HuH-7 (cell line): ENCODE results near the gene TPRG1.

ENCODE experiments used
- DNase-seq: peaks from one replicate; pipeline ENCODE4 v3.0.0; 2011; ENCODE audit warnings: low spot score

Gene TPRG1

DNA sequence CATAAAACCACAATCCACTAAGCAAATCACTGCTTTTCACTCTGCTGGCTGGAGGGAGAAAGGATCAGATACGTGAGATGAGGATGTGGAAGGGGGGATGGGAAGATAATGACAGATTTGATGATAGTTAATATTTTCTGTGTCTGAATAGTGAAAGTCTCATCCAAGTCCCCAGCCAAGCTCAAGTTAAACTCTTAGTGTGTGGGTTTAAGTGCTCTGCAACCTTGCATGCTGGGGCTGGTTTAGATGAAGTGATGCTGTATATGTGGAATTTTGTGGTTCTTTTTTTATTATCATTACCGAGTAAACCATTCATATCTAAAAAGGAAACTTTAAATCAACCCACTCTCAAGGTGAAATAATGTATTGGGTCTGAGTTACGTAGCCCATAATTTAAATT, 111.0 kb downstream of the TPRG1 start:
- no peak for DNase-seq

DNA sequence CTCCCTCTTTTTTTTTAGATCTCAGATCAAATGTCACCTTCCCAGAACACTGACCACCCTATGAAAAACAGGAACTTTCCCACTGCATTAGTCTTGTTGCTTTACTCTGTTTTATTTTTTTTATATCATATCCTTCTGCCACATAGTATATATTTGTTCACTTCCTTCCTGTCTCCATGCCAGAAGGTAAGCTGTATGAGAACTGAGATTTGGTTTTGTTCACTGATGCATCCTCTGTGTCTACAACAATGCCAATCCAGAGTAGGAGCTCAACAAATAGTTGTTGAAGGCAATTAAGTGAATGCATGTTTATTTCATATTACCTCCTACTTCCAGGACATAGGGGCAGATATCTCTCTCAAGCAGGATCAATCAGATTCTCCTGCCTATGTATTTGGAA, 114.4 kb downstream of the TPRG1 start:
- DNase-seq: no peak

DNA sequence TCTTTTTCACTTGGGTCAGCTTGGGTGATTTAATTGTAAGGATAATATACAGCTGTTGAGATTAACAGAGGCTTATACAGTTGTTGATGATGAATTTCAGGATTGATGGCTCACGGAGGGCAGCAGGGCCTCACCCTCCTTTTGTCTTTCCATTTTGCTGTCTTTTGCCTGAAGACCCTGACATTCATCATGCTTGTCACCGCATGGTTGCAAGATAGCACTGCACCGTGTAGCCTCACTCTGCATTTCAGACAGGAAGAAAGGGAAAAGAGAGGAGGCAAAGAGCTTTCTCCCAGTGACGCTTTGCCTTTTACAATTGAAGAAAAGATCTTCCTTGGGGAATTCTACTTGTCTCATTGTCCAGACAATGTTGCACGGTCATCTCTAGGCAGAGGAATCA, 115.1 kb downstream of the TPRG1 start:
- no peak for DNase-seq

DNA sequence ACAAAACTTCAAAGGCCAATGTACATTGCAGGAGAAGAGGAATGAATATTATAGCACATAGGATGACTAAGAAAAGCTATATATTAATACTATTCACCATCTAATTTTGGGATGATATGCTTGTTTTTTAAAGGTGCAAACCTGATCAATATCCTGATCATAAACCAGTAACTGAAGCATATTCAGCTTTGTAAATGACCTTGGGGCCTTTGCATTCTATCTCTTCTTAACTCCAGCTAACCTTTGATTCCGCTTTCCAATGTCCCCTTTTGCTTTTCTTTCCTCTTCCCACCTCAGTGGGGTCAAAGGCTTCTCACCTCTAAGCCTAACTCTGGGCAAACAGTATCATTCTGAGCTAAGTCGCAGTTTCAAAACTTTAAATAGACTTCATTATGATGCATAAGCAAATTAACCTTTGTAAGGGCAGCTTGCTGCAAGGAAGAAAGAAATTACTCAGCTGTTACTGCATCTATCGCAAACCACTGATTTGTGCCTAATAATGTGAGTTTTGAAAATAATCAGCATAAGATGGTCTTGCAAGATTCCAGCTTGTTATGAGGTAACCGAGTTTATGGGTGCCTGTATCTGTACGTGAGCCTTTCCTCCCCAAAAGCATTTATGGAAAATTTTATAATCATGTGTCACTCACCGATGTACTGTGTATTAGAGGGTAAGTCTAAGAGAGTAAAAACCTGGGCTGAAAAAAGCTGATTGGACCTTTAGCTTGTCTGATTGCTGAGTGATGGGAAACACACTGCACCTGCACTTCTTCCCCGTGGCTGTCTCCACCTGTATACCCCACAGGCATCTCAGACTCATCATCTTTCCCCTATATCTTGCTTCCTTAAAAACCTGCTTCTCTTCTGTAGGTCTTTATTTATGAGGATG, 116.8 kb downstream of the TPRG1 start:
- DNase-seq: no peak

DNA sequence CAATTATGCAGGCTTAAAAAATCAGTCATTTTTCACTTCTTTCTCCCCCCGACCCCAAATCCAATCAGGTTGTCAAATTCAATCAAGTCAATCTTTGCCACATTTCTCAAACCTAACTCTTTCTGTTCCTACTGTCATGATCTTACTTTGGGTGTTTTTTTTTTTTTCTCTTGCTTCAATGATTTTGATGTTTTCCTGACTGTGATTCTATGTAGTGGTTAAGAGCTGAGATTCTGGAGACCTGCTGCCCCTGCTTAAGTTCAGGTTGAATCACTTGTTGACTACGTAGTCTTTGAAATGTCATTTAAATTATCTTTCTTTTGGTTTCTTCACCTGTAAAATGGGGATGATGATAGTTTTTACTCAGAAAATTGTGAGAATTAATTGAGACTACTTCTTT, 117.5 kb downstream of the TPRG1 start:
- no peak for DNase-seq

DNA sequence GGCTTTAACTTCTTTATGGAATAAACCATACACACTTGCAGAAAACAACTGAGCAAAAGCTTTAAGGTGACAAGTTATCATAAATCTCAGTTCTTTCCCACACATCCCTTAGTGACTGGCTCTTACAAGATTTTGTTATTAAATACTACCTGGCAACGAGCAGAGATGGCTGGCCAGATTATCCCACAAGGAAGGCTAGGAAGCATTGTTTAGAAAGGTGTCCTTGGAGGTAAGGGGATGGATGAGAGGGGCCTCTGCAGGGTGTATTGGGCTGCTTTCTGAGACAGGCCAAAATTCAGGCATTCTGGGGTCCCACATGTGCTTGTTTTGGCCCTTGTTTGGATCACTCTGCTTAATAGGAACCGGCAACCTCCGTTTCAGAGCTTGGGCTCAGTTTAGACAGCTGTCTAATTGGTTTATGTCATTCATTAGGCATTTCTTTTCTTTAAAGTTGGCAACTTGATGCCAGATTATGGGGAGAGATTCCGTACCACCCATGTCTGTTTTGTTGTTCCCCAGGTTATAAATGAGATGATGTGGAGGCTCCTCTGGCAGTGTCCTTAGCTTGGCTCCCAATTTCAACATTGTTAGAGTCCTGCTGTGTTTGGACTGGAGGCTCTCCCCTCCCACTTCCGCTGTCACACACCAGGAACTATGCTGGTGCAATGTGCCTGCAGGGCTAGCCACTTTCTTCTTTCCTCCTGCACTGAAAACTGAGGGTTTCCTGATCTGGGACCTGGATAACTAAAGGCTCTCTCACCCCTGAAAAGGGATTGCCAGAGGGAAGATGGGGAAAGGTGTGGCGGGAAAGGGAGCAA, 121.1 kb downstream of the TPRG1 start:
- no peak for DNase-seq

DNA sequence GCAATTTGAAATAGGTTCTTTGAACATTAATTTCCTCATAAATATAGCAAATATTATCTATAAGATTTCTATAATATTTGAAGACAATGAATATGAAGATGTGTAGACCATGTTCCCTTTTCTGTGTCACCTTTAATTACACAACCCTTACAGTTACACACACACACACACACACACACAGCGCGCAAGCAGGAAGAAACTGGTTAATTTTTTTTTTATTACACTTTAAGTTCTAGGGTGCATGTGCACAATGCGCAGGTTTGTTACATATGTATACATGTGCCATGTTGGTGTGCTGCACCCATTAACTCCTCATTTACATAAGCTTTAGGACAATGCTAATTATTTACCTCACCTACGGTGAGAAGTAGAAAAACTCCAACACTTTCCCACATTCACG, 122.9 kb downstream of the TPRG1 start:
- no peak for DNase-seq

DNA sequence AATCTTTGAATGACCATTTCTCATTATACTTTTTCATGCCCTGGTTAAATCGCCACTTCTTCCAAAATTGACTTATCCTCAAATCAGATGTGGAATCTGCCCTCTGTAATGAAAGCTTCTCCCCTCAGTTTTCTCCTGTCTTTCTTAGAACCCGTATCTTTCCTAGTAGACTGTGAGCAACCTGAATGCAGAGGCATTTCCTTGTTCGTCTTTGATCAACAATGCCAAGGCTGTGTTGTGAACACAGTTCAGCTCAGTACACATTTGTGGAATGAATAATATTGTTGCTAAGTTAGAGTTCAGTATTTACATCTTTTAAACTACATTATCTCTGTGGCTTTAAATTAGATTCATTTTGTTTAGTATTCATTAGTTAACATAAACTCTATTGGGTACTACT, 123.3 kb downstream of the TPRG1 start:
- no peak for DNase-seq

DNA sequence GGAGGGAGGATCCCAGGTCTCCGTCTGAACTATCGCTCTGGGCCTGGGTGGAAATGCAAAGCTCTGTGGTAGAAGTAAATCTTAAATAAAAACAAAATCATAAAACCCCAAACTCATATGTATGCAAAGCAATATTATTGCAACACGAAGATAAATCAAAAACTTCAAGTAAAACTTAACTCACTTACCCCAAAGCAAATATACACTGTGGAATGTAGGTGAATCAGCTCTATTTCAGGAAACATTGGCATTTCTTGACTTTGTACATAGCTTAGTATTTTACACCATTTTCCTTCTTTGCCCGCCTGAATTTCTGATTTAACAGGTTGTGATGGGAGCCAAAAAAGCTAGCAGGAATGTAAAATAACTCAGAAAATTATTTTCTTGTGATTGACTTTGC, 126.2 kb downstream of the TPRG1 start:
- DNase-seq: no peak

DNA sequence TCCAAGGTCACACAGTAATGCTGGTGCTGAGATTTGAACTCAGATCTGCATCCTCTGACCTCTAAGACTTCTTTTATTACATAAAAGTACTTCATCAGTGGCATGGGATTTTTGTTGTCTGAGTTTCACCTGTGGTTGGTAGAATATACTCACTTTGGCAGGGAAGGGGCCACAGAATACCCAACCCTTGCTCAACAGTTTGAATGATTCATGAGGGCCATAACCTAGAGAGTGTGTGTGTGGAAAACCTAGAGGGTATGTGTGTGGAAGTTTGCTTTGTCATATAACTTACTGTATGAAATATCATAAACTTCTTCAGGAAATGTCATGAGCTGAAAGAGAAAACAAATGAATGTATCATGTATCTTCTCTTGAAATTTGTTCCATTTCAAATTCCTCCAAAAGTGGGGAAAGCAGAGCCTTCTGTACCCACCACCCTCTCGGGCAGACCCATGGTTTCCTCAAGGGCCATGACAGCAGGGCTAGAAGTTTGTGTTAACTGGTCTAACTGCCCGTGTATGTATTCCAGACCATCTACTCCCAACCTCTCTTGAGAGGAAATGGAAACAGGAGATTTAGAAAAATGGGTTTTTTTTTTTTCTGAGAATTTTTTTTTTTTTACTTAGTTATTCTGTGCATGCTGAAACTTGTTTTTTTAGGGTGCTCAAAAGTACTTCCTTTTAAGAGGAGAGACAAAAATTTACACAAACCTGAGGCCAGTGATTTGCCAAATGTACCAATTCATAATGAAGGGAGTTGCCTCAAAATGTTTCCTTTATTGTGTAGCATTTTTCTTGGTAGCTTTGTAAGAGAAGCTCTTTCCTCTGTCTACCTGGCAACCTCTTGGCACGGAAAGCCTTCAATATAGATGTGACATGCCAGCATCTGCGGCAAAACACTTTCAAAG, 127.0 kb downstream of the TPRG1 start:
- DNase-seq: no peak

DNA sequence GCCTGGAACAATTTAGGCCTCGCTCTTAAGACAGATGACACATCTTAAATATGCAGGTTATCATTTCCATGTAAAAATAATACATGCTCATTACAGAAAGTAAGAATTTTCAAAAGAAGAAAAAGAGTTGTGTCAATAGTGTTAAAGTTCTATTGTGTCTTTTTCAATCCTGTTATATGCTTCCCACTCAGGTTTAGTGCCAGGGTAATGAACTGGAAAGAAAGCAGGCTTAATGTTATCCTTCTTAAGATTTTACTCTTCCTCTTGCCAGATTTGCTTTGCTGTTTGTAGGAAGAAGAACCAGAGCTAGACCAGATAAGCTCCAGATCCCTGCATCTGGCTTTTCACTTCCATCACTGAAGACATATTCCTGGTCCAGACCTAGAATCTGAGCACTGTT, 128.6 kb downstream of the TPRG1 start:
- no peak for DNase-seq

DNA sequence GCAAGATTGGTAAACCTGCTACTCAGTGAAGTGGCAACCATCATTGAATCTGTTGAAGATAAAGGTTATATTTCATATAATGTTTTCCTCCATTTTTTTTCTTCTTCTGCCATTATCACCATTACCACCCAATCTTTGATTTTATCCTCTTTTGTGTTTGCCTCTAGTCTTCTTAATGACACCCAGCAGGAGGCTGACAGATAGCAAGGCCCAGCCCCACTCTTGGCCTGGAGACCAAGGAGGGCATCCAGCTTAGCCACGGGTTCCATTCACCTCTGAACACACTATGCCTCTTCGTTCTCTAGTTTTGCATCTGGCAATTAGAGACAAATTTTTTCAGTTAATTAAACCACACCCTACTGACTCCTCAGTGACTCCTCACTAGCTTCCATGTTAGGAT, 129.7 kb downstream of the TPRG1 start:
- no peak for DNase-seq

DNA sequence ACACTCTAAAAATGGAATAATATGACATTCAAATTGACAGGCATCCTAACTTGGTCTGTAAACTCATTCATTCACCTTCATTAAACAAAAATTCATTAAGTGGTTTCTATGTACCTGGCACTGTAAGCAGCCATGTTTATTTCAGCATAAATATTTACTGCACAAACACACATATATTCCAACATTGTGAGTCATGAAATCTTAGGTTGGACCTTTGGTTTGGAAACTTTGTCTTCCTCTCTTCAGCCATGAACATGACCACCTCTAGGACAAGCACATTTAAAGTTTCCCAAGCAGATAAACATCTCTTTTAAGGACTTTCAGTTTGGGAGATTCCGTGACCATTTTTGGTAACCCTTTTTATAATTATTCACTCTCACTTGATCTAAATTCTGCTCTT, 131.8 kb downstream of the TPRG1 start:
- DNase-seq: no peak

DNA sequence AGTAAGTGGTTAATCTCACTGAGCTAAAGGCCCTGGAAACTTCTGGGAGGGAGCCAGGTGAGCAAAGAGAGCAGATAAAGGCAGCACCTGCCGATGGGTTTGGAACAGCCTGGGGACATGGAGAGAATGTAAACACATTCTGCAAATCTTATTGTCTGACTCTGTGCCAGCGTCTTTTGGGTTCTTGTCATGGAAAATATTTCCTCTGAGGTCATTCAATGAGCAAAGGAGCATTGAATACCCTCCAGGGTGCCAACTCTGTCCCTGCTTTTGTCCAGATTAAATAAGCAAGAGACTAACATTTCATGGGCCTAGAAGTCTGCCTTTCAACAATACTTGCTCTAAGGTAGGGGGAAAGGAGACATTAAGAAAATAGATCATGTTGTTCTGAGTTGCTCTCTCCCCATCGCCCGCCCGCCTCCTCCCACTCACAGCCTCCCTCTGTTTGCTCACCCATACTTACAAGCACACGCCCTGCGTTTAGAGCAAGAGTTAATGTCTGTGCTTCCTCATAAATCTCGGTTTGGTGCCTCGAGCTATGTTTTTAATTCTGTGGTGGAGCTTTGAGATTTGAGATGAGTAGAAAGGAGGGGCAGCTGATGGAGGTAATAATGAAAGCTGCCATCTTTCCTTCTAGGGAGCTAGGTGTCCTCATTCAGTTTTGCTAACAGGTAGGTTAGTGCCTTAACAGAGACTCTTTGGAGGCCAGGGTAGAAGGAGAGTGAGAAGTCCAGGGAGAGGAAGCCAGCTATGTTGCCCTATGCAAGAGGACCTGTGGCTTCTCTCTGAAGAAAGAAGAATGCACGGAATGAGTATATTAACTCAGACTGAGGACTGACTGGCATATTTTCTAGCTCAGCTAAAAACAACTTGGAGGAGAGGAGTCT, 132.9 kb downstream of the TPRG1 start:
- DNase-seq: no peak

DNA sequence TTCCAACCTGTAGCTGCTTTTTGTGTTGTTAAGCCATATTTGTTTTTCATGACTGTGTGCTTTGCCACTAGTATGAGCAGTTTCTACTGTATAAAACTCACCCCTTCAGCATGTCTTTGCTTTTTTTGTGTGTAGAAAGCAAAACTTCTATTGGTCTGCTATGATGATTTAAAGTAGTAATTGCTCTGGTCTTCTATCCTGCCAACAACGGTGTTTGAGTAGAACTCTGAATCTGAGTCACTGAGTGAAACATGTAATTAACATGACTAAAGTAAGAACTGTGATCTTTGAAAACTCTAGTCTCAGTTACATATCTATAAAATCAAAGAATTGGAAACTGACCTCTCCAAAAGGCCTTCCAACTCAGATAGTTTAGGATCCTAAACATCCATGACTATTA, 133.6 kb downstream of the TPRG1 start:
- DNase-seq: no peak

DNA sequence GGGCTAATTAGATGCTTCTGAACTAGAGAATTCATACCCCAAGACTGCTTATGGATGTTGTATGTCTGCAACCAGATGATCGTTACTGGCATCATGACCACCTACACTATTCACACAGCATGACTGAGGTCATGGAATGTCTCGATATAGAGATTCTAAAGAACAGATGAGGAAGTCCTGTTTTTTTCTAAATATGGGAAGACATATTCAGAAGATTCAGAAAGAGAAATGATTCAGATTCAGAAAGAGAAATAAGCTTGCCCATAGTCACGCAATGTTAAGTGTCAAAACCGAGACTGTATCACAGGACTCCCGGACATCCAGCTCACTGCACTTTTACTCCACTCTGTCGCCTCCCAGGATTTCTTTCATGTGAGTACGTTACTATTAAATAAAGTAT, 136.2 kb downstream of the TPRG1 start:
- no peak for DNase-seq

DNA sequence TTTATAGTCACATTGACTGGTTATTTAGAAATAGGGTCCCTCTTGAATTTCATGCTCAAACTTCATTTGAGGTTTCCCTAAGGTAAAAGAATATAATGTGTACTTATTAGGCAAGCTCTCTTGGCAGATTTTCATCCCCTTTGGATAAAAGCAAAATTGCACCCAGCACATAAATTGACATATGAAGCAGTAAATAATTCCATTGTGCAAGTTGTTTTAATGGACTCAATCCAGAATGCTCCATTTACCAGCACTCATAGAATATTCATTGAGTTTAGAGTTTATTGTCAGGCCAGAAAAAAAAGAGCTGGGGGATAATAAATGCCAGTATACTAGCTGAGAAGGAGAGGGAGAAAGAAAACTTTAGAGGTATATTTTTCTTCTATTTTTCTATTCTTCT, 136.8 kb downstream of the TPRG1 start:
- no peak for DNase-seq

DNA sequence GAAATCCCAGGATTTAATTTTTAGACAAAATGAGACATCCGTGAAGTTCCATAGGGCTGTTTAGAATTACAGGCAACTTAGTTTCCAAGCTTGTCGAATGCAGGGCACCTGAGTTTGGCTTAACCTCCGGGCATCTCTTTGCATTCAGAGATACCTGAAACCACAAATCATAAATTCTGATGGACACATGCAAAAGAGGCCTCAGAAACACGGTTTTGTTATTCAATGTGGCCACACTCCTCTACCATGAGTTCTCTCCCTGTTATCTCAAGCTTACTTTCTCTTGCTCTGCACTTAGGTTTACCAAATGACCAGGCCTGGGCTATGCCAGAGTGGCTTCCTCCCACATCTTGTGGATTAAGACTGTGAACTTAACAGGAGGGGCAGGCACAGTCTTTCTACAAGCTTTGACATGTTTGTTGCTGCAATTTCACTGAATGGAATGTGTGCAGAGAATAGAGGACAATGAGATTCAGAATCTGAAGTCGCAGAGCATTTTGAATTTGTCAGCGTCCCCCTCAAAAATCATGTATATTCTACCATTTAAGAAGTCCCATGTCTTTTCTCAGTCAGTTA, 137.7 kb downstream of the TPRG1 start:
- no peak for DNase-seq

DNA sequence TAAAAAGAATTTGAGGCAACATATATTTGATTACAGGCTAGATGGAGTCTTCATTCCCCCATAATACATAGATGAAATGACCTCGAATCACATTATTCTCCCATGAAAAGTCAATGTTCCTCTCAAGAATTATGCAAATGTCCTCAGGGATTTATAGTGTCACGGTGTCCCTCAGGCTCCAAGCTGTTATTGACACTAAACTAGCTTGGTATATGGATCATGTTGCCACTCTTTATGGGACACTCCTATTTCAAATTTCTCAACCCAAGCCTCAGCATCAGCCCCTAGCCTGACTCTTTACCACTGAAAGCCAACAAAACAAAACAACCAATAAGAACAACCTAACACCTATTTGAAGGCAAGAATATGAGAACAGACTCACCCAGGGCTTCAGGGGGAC, 139.8 kb downstream of the TPRG1 start:
- no peak for DNase-seq

DNA sequence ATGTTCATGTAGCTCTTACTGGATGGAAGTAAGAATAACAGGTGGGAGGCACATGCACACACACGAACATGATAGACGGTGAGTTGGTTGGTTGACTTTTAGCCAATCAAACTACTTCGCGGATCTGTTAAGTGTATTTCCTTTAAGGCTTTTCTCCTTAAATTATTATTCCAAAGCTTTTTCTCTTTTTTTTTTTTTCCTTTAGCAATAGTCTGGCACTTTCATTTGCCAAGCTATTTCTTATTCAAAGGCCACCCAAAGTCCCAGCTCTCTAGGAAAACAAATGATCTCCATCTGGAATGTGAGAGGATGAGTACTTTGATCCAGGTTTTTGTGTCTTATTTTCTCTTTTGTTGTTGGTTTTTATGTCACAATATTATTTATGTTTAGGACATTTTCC, 141.1 kb downstream of the TPRG1 start:
- no peak for DNase-seq
